Caco-2 (cell line): ENCODE results near the gene RANBP3. TPM values are rescaled to one million over a fixed set of nuclear protein-coding genes. Genes with fewer than 3 reads are reported as not detected.

Source experiments
- BruUV-seq: library from RNA; stranded (reverse); fragments of 400-500 nt; replicated peaks from 2 replicates; lab custom pipeline; 2021; lab: Mats Ljungman, UMichigan
- CTCF ChIA-PET: fragments of 300-600 bp; sonication (Branson Sonifier 250); formaldehyde crosslinking; loops from one replicate; lab custom pipeline; 2022; ENCODE audit warnings: antibody characterized with exemption; lab: Charles Lee
- POLR2A ChIA-PET: fragments of 300-600 bp; sonication (Branson Sonifier 250); formaldehyde crosslinking; loops from one replicate; lab custom pipeline; 2022; ENCODE audit warnings: antibody characterized with exemption; lab: Charles Lee
- DNase-seq, 2 experiments: peaks; one replicate each; pipeline versions ENCODE4 v3.0.0 to v3.0.0-alpha.2; 2020 to 2022
- H3K27me3 ChIP-seq: replicated peaks from 2 replicates; pipeline ENCODE4 v1.6.0; 2011; ENCODE audit warnings: low read length; ENCODE audit not compliant: control insufficient read depth, insufficient read depth
- H3K36me3 ChIP-seq: 2 replicates; pipeline ENCODE4 v1.5.1; 2011; ENCODE audit warnings: low read length; ENCODE audit not compliant: control insufficient read depth, insufficient read depth
- H3K4me1 ChIP-seq: fragments of 250-450 bp; sonication (Bioruptor Pico); 2 replicates; pipeline ENCODE4 v1.5.1; 2020; ENCODE audit warnings: mild to moderate bottlenecking
- H3K4me3 ChIP-seq: 2 replicates; pipeline ENCODE4 v1.5.1; 2011; ENCODE audit warnings: low read depth, mild to moderate bottlenecking, control low read depth, low read length
- H3K9me3 ChIP-seq: fragments of 250-450 bp; sonication (Bioruptor Pico); 2 replicates; pipeline ENCODE4 v1.5.1; 2020; ENCODE audit warnings: mild to moderate bottlenecking, moderate library complexity
- H3K27ac Mint-ChIP-seq: one replicate; pipeline ENCODE4 v1.8.0; 2022; ENCODE audit warnings: mixed read lengths; ENCODE audit not compliant: unreplicated experiment
- H3K27me3 Mint-ChIP-seq: one replicate; pipeline ENCODE4 v1.8.0; 2022; ENCODE audit warnings: mixed read lengths; ENCODE audit not compliant: insufficient read depth, unreplicated experiment
- H3K36me3 Mint-ChIP-seq: one replicate; pipeline ENCODE4 v1.8.0; 2022; ENCODE audit warnings: mild to moderate bottlenecking, mixed read lengths; ENCODE audit not compliant: insufficient read depth, unreplicated experiment
- H3K4me1 Mint-ChIP-seq: one replicate; pipeline ENCODE4 v1.8.0; 2022; ENCODE audit warnings: low read depth, mixed read lengths; ENCODE audit not compliant: unreplicated experiment
- H3K4me3 Mint-ChIP-seq: one replicate; pipeline ENCODE4 v1.8.0; 2022; ENCODE audit warnings: mild to moderate bottlenecking, moderate library complexity, mixed read lengths; ENCODE audit not compliant: unreplicated experiment
- H3K9me3 Mint-ChIP-seq: one replicate; pipeline ENCODE4 v1.8.0; 2022; ENCODE audit warnings: mixed read lengths; ENCODE audit not compliant: unreplicated experiment
- intact Hi-C: fragments of 100-400 bp; cut with micrococcal nuclease; formaldehyde crosslinking; loops from one replicate; pipeline ENCODE4 v1.10.0; 2022; ENCODE audit not compliant: unreplicated experiment
- total RNA-seq: library from RNA; stranded (reverse); gene quantifications from 2 replicates; pipeline ENCODE4 v1.2.3, GENCODE V29; 2022
- TF ChIP-seq, protein P1 (sequence below), 2 experiments: fragments of 200-600 bp in 1 of 2; IDR thresholded peaks; 1 replicate in 1 of 2; 2 replicates in 1 of 2; pipeline versions ENCODE4 v1.5.1 to v1.8.0; 2011 to 2022; ENCODE audit warnings: antibody characterized with exemption in 1 of 2, control low read depth in 1 of 2, inconsistent platforms in 1 of 2, low read depth in 1 of 2, low read length in 1 of 2, mild to moderate bottlenecking in 1 of 2, moderate library complexity in 1 of 2; ENCODE audit not compliant: insufficient read depth in 1 of 2, severe bottlenecking in 1 of 2, unreplicated experiment in 1 of 2

Gene RANBP3
- total RNA-seq, 1 experiment from 2014 or later, result 90.4 TPM

GRCh38 chr19:5934069-5934401 lies 43.9 kb downstream of the RANBP3 start:
- no peak overlapping the region for H3K4me3 Mint-ChIP-seq
- H3K27me3 ChIP-seq, result no peaks in the 10 kb centered on the region
- no peaks in the 10 kb centered on the region for H3K4me1 Mint-ChIP-seq
- no peaks in the 10 kb centered on the region for H3K4me1 ChIP-seq
- ChIA-PET POLR2A (no interaction called here), CTCF (no interaction called here)
- H3K9me3 Mint-ChIP-seq, result no peaks in the 10 kb centered on the region
- TF ChIP-seq, protein P1, sequence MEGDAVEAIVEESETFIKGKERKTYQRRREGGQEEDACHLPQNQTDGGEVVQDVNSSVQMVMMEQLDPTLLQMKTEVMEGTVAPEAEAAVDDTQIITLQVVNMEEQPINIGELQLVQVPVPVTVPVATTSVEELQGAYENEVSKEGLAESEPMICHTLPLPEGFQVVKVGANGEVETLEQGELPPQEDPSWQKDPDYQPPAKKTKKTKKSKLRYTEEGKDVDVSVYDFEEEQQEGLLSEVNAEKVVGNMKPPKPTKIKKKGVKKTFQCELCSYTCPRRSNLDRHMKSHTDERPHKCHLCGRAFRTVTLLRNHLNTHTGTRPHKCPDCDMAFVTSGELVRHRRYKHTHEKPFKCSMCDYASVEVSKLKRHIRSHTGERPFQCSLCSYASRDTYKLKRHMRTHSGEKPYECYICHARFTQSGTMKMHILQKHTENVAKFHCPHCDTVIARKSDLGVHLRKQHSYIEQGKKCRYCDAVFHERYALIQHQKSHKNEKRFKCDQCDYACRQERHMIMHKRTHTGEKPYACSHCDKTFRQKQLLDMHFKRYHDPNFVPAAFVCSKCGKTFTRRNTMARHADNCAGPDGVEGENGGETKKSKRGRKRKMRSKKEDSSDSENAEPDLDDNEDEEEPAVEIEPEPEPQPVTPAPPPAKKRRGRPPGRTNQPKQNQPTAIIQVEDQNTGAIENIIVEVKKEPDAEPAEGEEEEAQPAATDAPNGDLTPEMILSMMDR (IDR thresholded peaks at IDR 0.05; ENCODE audit: insufficient read depth in 1 of 2, low read depth in 1 of 2, low read length in 1 of 2, severe bottlenecking in 1 of 2, unreplicated experiment in 1 of 2), result no peak
- no peak overlapping the region for H3K27ac Mint-ChIP-seq
- no peak for DNase-seq
- H3K9me3 ChIP-seq, result no peaks in the 10 kb centered on the region
- no TSS peak for BruUV-seq
- H3K4me3 ChIP-seq, result no peak overlapping the region
- no peaks in the 10 kb centered on the region for H3K27me3 Mint-ChIP-seq
- peaks cover 62% of the 10 kb centered on the region for H3K36me3 Mint-ChIP-seq
- intact Hi-C loops, result no loop called here
- no peaks in the 10 kb centered on the region; the same call in 1 of the 2 replicates for H3K36me3 ChIP-seq

- no peaks in the 10 kb centered on the region for H3K9me3 ChIP-seq
- TF ChIP-seq, protein P1 (IDR thresholded peaks at IDR 0.05; ENCODE audit: insufficient read depth in 1 of 2, low read depth in 1 of 2, low read length in 1 of 2, severe bottlenecking in 1 of 2, unreplicated experiment in 1 of 2), result no peak
- H3K4me3 Mint-ChIP-seq, result no peak overlapping the region
- intact Hi-C loops, result no loop called here
- no peak overlapping the region for H3K4me3 ChIP-seq
- H3K27me3 Mint-ChIP-seq, result no peaks in the 10 kb centered on the region
- H3K36me3 ChIP-seq, result no peaks in the 10 kb centered on the region; the same call in 1 of the 2 replicates
- POLR2A ChIA-PET, result no interaction called here
- H3K36me3 Mint-ChIP-seq, result peaks cover 64% of the 10 kb centered on the region
- DNase-seq, result no peak
- no peaks in the 10 kb centered on the region for H3K4me1 ChIP-seq
- H3K27me3 ChIP-seq, result no peaks in the 10 kb centered on the region
- H3K9me3 Mint-ChIP-seq, result no peaks in the 10 kb centered on the region
- no peak overlapping the region for H3K27ac Mint-ChIP-seq
- no peaks in the 10 kb centered on the region for H3K4me1 Mint-ChIP-seq
- CTCF ChIA-PET, result no interaction called here
- BruUV-seq, result no TSS peak
Observed at GRCh38 chr19:5933391-5934068, 44.4 kb downstream of the RANBP3 start.

GRCh38 chr19:5932609-5933262 lies 45.2 kb downstream of the RANBP3 start:
- no TSS peak for BruUV-seq
- ChIA-PET CTCF (no interaction called here), POLR2A (no interaction called here)
- TF ChIP-seq, protein P1 (IDR thresholded peaks at IDR 0.05; ENCODE audit: insufficient read depth in 1 of 2, low read depth in 1 of 2, low read length in 1 of 2, severe bottlenecking in 1 of 2, unreplicated experiment in 1 of 2), result no peak
- intact Hi-C loops, result no loop called here
- H3K27me3 ChIP-seq, result no peaks in the 10 kb centered on the region
- no peaks in the 10 kb centered on the region; the same call in 1 of the 2 replicates for H3K36me3 ChIP-seq
- no peak overlapping the region for H3K27ac Mint-ChIP-seq
- H3K27me3 Mint-ChIP-seq, result no peaks in the 10 kb centered on the region
- H3K36me3 Mint-ChIP-seq, result peaks cover 62% of the 10 kb centered on the region
- no peaks in the 10 kb centered on the region for H3K4me1 Mint-ChIP-seq
- H3K9me3 Mint-ChIP-seq, result no peaks in the 10 kb centered on the region
- H3K4me3 ChIP-seq, result no peak overlapping the region
- no peak overlapping the region for H3K4me3 Mint-ChIP-seq
- no peaks in the 10 kb centered on the region for H3K9me3 ChIP-seq
- no peaks in the 10 kb centered on the region for H3K4me1 ChIP-seq
- no peak for DNase-seq
